Measurements from ENCODE around the gene NINL.

The NINL gene

GRCh38 chr20:25525295-25525694 lies 60.0 kb downstream of the NINL start:
- TF ChIP-seq SPI1 (IDR thresholded peaks at IDR 0.05; ENCODE audit: borderline replicate concordance, low read depth) (no peak), POLR2AphosphoS5 (IDR thresholded peaks at IDR 0.05; ENCODE audit: low read depth) (no peak), CTCF (IDR thresholded peaks at IDR 0.05; ENCODE audit: insufficient read depth, low read length) (no peak), GABPA (IDR thresholded peaks at IDR 0.05; ENCODE audit: low read depth) (no peak), REST (IDR thresholded peaks at IDR 0.05; ENCODE audit: insufficient replicate concordance, low read depth) (no peak)
- Histone ChIP-seq H3K27ac (replicated peaks) (no peak overlapping the region), H3K4me3 (replicated peaks; ENCODE audit: insufficient read depth, low read length) (no peak overlapping the region), H3K27me3 (ENCODE audit: insufficient read depth, poor library complexity, severe bottlenecking) (no peaks in the 10 kb centered on the region)
- DNase-seq (ENCODE audit: low read depth in 1 of 2, low spot score in 1 of 2), result no peak

- Histone ChIP-seq H3K27me3 (ENCODE audit: insufficient read depth, poor library complexity, severe bottlenecking) (no peaks in the 10 kb centered on the region), H3K27ac (replicated peaks) (no peak overlapping the region), H3K4me3 (replicated peaks; ENCODE audit: insufficient read depth, low read length) (no peak overlapping the region)
- no peak for DNase-seq (ENCODE audit: low read depth in 1 of 2, low spot score in 1 of 2)
- TF ChIP-seq CTCF (IDR thresholded peaks at IDR 0.05; ENCODE audit: insufficient read depth, low read length), result no peak
- TF ChIP-seq POLR2AphosphoS5 (IDR thresholded peaks at IDR 0.05; ENCODE audit: low read depth), result no peak
- TF ChIP-seq REST (IDR thresholded peaks at IDR 0.05; ENCODE audit: insufficient replicate concordance, low read depth), result no peak
- no peak for TF ChIP-seq SPI1 (IDR thresholded peaks at IDR 0.05; ENCODE audit: borderline replicate concordance, low read depth)
- TF ChIP-seq GABPA (IDR thresholded peaks at IDR 0.05; ENCODE audit: low read depth), result no peak
These were observed 63.9 kb downstream of the NINL start for GRCh38 chr20:25521382-25521781.

- H3K27me3 ChIP-seq (ENCODE audit: insufficient read depth, poor library complexity, severe bottlenecking), result no peaks in the 10 kb centered on the region
- H3K27ac ChIP-seq (replicated peaks), result no peak overlapping the region
- H3K4me3 ChIP-seq (replicated peaks; ENCODE audit: insufficient read depth, low read length), result no peak overlapping the region
- no peak for TF ChIP-seq POLR2AphosphoS5 (IDR thresholded peaks at IDR 0.05; ENCODE audit: low read depth)
- no peak for DNase-seq (ENCODE audit: low read depth in 1 of 2, low spot score in 1 of 2)
These were observed 68.2 kb downstream of the NINL start for GRCh38 chr20:25517124-25517523.

GRCh38 chr20:25514747-25515340 lies 70.5 kb downstream of the NINL start:
- no peak overlapping the region for H3K4me3 ChIP-seq (replicated peaks; ENCODE audit: insufficient read depth, low read length)
- TF ChIP-seq CTCF (IDR thresholded peaks at IDR 0.05; ENCODE audit: insufficient read depth, low read length) (no peak), REST (IDR thresholded peaks at IDR 0.05; ENCODE audit: insufficient replicate concordance, low read depth) (no peak), SPI1 (IDR thresholded peaks at IDR 0.05; ENCODE audit: borderline replicate concordance, low read depth) (no peak), POLR2AphosphoS5 (IDR thresholded peaks at IDR 0.05; ENCODE audit: low read depth) (no peak), GABPA (IDR thresholded peaks at IDR 0.05; ENCODE audit: low read depth) (no peak)
- no peak for DNase-seq (ENCODE audit: low read depth in 1 of 2, low spot score in 1 of 2)
- no peak overlapping the region for H3K27ac ChIP-seq (replicated peaks)
- no peaks in the 10 kb centered on the region for H3K27me3 ChIP-seq (ENCODE audit: insufficient read depth, poor library complexity, severe bottlenecking)

Data from HL-60 (cell line).